OCI-LY1 (cell line): ENCODE results near the gene TTR.

Source experiments
- H2AFZ ChIP-seq: fragments of 200-600 bp; sonication (generic), shearing (Covaris generic); 2 replicates; pipeline ENCODE4 v1.6.0; 2014; ENCODE audit warnings: antibody characterized with exemption, mild to moderate bottlenecking, low read length
- H3F3A ChIP-seq: fragments of 200-600 bp; sonication (generic), shearing (Covaris generic); 2 replicates; pipeline ENCODE4 v1.6.0; 2014; ENCODE audit warnings: mild to moderate bottlenecking, antibody characterized with exemption, low read length, moderate library complexity; ENCODE audit not compliant: insufficient read depth
- H3K27ac ChIP-seq: fragments of 200-600 bp; sonication (generic); 2 replicates; pipeline ENCODE4 v1.5.1; 2014; ENCODE audit warnings: low read length, mixed run types, mild to moderate bottlenecking, low read depth; ENCODE audit not compliant: poor library complexity, severe bottlenecking
- H3K27me3 ChIP-seq: fragments of 200-600 bp; sonication (generic); 2 replicates; pipeline ENCODE4 v1.6.0; 2014; ENCODE audit warnings: antibody characterized with exemption, mild to moderate bottlenecking, low read length, moderate library complexity; ENCODE audit not compliant: insufficient read depth
- H3K36me3 ChIP-seq: fragments of 200-600 bp; sonication (generic); 2 replicates; pipeline ENCODE4 v1.6.1; 2014; ENCODE audit warnings: mild to moderate bottlenecking, antibody characterized with exemption, low read length, moderate library complexity, mixed read lengths; ENCODE audit not compliant: insufficient read depth
- H3K4me1 ChIP-seq: fragments of 200-600 bp; sonication (generic); 2 replicates; pipeline ENCODE4 v1.5.1; 2014; ENCODE audit warnings: mild to moderate bottlenecking, low read length, moderate library complexity; ENCODE audit not compliant: insufficient read depth, severe bottlenecking
- H3K4me2 ChIP-seq: fragments of 200-600 bp; sonication (generic), shearing (Covaris generic); 2 replicates; pipeline ENCODE4 v1.6.1; 2014; ENCODE audit warnings: low read length
- H3K4me3 ChIP-seq: fragments of 200-600 bp; sonication (generic); 2 replicates; pipeline ENCODE4 v1.5.1; 2014; ENCODE audit warnings: low read length, low read depth, mild to moderate bottlenecking, mixed read lengths; ENCODE audit not compliant: poor library complexity, severe bottlenecking
- H3K79me2 ChIP-seq: fragments of 200-600 bp; shearing (Covaris generic); 2 replicates; pipeline ENCODE4 v1.6.1; 2016; ENCODE audit warnings: mixed run types, low read length, mixed read lengths; ENCODE audit not compliant: insufficient read depth
- H3K9ac ChIP-seq: fragments of 200-600 bp; sonication (generic), shearing (Covaris generic); 2 replicates; pipeline ENCODE4 v1.6.1; 2014; ENCODE audit warnings: mild to moderate bottlenecking, low read length, mixed read lengths
- H3K9me2 ChIP-seq: fragments of 200-600 bp; sonication (generic), shearing (Covaris generic); 2 replicates; pipeline ENCODE4 v1.6.1; 2014; ENCODE audit warnings: low read depth, mild to moderate bottlenecking, low read length, mixed read lengths
- H3K9me3 ChIP-seq: fragments of 200-600 bp; shearing (Covaris generic); 2 replicates; pipeline ENCODE4 v1.6.1; 2014; ENCODE audit warnings: low read length, mixed read lengths
- H4K20me1 ChIP-seq: fragments of 200-600 bp; sonication (generic), shearing (Covaris generic); 2 replicates; pipeline ENCODE4 v1.6.0; 2016; ENCODE audit warnings: mild to moderate bottlenecking, low read length; ENCODE audit not compliant: insufficient read depth
- EZH2 ChIP-seq: fragments of 200-600 bp; sonication (generic), shearing (Covaris generic); IDR thresholded peaks from 2 replicates; pipeline ENCODE4 v1.8.0; 2017; ENCODE audit warnings: borderline replicate concordance, mixed run types, mild to moderate bottlenecking, antibody characterized with exemption, low read length, moderate library complexity, mixed read lengths
- TF ChIP-seq, protein P1 (sequence below): fragments of 200-600 bp; sonication (generic), shearing (Covaris generic); IDR thresholded peaks from 2 replicates; pipeline ENCODE4 v1.5.1; 2017; ENCODE audit warnings: mild to moderate bottlenecking, antibody characterized with exemption, low read length, moderate library complexity, mixed read lengths

Gene TTR

DNA sequence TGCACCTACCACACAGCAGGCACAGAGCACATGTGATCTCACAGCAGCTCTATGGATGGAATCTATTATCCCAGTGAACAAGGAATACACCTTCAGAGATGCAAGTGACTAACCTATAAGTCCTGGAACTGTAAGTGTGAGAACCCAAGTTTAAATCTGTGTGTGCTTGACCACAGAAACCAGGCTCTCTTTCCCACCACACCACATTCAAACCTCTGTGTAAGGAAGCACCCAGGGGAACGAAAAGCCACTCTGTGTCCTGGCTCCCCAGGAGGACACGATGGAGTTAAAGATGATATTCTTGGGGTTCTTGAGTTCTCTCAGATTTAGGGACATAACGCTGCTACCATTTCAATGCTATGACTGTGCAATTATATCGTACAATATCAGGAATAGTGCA, 38.9 kb downstream of the TTR start:
- H3K4me2 ChIP-seq: no peak overlapping the region

DNA sequence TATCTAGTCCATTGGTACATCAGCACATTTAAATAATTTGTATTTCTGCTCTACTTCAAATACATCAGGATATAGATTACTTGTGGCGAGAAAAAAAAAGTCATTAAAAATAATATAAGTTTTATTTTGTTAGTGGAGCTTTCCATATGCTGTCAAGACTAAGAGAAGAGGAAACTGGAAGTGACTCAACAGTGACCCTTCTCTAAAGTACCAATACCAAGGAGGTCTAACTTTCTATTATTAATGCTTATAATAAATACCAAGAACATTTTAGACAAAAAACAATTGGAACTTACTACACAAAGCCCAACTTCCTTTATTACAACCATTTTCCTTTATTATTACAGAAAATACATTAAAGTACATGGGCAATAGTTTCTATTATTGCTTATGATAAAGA, 39.8 kb downstream of the TTR start:
- H3K79me2 ChIP-seq: no peaks in the 10 kb centered on the region
- TF ChIP-seq EZH2: no peak
- TF ChIP-seq, protein P1, sequence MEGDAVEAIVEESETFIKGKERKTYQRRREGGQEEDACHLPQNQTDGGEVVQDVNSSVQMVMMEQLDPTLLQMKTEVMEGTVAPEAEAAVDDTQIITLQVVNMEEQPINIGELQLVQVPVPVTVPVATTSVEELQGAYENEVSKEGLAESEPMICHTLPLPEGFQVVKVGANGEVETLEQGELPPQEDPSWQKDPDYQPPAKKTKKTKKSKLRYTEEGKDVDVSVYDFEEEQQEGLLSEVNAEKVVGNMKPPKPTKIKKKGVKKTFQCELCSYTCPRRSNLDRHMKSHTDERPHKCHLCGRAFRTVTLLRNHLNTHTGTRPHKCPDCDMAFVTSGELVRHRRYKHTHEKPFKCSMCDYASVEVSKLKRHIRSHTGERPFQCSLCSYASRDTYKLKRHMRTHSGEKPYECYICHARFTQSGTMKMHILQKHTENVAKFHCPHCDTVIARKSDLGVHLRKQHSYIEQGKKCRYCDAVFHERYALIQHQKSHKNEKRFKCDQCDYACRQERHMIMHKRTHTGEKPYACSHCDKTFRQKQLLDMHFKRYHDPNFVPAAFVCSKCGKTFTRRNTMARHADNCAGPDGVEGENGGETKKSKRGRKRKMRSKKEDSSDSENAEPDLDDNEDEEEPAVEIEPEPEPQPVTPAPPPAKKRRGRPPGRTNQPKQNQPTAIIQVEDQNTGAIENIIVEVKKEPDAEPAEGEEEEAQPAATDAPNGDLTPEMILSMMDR: no peak
- H3K4me3 ChIP-seq: no peak overlapping the region
- H4K20me1 ChIP-seq: no peaks in the 10 kb centered on the region
- no peaks in the 10 kb centered on the region for H3F3A ChIP-seq
- no peak overlapping the region for H2AFZ ChIP-seq
- H3K9me3 ChIP-seq: no peaks in the 10 kb centered on the region
- H3K36me3 ChIP-seq: no peaks in the 10 kb centered on the region
- no peaks in the 10 kb centered on the region for H3K9me2 ChIP-seq
- H3K9ac ChIP-seq: no peak overlapping the region
- no peak overlapping the region for H3K4me2 ChIP-seq
- peaks cover 4% of the 10 kb centered on the region for H3K4me1 ChIP-seq
- H3K27ac ChIP-seq: no peak overlapping the region
- no peaks in the 10 kb centered on the region for H3K27me3 ChIP-seq

More for the DNA sequence above, 38.9 kb downstream of the TTR start:
- no peaks in the 10 kb centered on the region for H3K9me3 ChIP-seq
- no peaks in the 10 kb centered on the region for H3K9me2 ChIP-seq
- no peaks in the 10 kb centered on the region for H3K36me3 ChIP-seq
- H3K4me1 ChIP-seq: peaks cover 4% of the 10 kb centered on the region
- no peak for TF ChIP-seq EZH2
- TF ChIP-seq, protein P1: no peak
- no peaks in the 10 kb centered on the region for H3K27me3 ChIP-seq
- no peaks in the 10 kb centered on the region for H3F3A ChIP-seq
- no peak overlapping the region for H3K4me3 ChIP-seq
- no peak overlapping the region for H3K27ac ChIP-seq
- no peaks in the 10 kb centered on the region for H3K79me2 ChIP-seq
- no peaks in the 10 kb centered on the region for H4K20me1 ChIP-seq
- no peak overlapping the region for H3K9ac ChIP-seq
- no peak overlapping the region for H2AFZ ChIP-seq

DNA sequence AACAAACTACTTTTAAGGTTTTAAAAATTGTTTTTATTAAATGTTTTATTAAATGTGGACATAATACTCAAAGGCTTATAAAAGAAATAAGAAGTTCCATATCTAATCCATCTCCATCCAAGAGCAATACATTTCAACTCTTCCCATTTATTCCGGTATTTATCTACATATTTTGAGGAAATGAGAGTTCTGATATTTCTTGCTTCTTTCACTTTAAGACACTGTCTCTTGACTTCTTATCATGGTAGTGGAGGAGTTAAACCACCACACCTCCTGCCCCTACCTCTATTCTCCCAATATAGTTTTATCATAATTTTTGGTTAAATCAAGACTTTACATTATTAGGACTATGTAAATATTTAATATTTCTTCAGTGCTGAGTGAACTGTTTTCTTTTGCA, 40.7 kb downstream of the TTR start:
- Histone ChIP-seq H3K27ac (no peak overlapping the region), H3K36me3 (no peaks in the 10 kb centered on the region), H3K4me1 (peaks cover 4% of the 10 kb centered on the region), H3K9ac (no peak overlapping the region), H3K79me2 (no peaks in the 10 kb centered on the region), H4K20me1 (no peaks in the 10 kb centered on the region), H3K9me2 (no peaks in the 10 kb centered on the region), H3K27me3 (no peaks in the 10 kb centered on the region), H3K4me2 (no peak overlapping the region), H3F3A (no peaks in the 10 kb centered on the region), H2AFZ (no peak overlapping the region), H3K9me3 (no peaks in the 10 kb centered on the region), H3K4me3 (no peak overlapping the region)
- TF ChIP-seq, protein P1: no peak
- TF ChIP-seq EZH2: no peak
